ENCODE results near the gene PCYOX1L. TPM values are rescaled to one million over a fixed set of nuclear protein-coding genes. Genes with fewer than 3 reads are reported as not detected.
"Not testable (repeated sequence)": the region's sequence is repeated elsewhere in the genome, so short reads cannot be mapped to it uniquely, and the experiment has no call there.

The PCYOX1L gene
- total and polyA plus RNA-seq, 4 experiments from 2014 or later: 9.9 to 43.9 (median 28.0) TPM

DNA sequence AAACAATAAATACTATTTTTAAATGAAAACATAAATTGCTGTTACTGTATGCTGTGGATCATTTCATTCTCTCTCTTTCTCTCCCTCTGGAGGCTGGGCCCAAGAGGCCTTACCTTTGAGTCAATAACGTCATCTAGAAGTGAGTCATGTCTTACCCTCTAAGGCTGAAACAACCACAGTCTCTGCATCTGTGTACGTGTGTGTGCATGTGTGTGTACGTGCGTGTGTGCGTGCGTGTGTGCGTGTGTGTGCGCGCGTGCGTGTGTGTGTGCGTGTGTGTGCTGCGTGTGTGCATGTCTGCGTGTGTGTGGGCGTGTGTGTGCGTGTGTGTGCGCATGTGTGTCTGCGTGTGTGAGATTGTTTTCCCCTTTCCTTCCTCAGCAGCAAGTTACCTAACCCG is 34.9 kb downstream of the PCYOX1L start:
- Mint-ChIP-seq H3K9me3 (peaks cover 0 to 1% (median 0%) of the 10 kb centered on the region in 8 donors), H3K27me3 (no peaks in the 10 kb centered on the region), H3K4me3 (no peak overlapping the region), H3K4me1 (no peaks in the 10 kb centered on the region), H3K36me3 (no peaks in the 10 kb centered on the region), H3K27ac (no peak overlapping the region)
- Histone ChIP-seq H3K9me3 (ENCODE audit: control insufficient read depth in 1 of 2, low read length in 2 of 2) (no peaks in the 10 kb centered on the region), H3K4me1 (ENCODE audit: insufficient read depth, low read length) (no peaks in the 10 kb centered on the region), H3K4me3 (ENCODE audit: low read length in 2 of 2) (no peak overlapping the region), H3K27me3 (ENCODE audit: insufficient read depth, low read length) (no peaks in the 10 kb centered on the region), H3K27ac (ENCODE audit: low read depth, low read length) (no peak overlapping the region), H3K36me3 (ENCODE audit: insufficient read depth, low read length) (no peaks in the 10 kb centered on the region)
- intact Hi-C loops (cut with micrococcal nuclease): no loop called here
- ChIA-PET POLR2A (ENCODE audit: partially characterized antibody) (no interaction called here), CTCF (ENCODE audit: partially characterized antibody) (interaction anchor here (0.6 to 1.2 kb wide), 3 partner anchors 10 to 195 kb away, joined by 3 read pairs; no protein-coding TSS in a partner anchor)
- DNase-seq: no peak

DNA sequence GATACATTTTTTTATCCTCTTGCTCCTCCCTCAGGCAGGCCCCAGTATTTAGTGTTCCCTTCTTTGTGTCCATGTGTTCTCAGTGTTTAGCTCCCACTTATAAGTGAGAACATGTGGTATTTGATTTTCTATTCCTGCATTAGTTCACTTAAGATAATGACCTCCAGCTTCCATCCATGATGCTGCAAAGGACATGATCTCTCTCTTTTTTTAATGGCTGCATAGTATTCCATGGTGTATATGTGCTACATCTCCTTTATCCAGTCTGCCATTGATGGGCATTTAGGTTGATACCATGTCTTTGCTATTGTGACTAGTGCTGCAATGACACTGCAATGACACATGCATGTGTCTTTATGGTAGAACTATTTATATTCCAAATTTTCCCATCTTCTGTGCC is 37.1 kb downstream of the PCYOX1L start:
- H3K36me3 ChIP-seq (ENCODE audit: insufficient read depth, low read length); H3K9me3 ChIP-seq (ENCODE audit: control insufficient read depth in 1 of 2, low read length in 2 of 2); intact Hi-C loops (cut with micrococcal nuclease); POLR2A ChIA-PET (ENCODE audit: partially characterized antibody); H3K4me1 ChIP-seq (ENCODE audit: insufficient read depth, low read length); H3K4me3 ChIP-seq (ENCODE audit: low read length in 2 of 2); H3K4me1 Mint-ChIP-seq; H3K27ac Mint-ChIP-seq; H3K9me3 Mint-ChIP-seq; H3K27me3 ChIP-seq (ENCODE audit: insufficient read depth, low read length); DNase-seq; H3K27me3 Mint-ChIP-seq; H3K27ac ChIP-seq (ENCODE audit: low read depth, low read length); H3K36me3 Mint-ChIP-seq; H3K4me3 Mint-ChIP-seq: not testable (repeated sequence)
- CTCF ChIA-PET (ENCODE audit: partially characterized antibody): interaction anchor here (1.9 kb wide), 1 partner anchor 75 kb away, joined by 6 read pairs; no protein-coding TSS in a partner anchor

DNA sequence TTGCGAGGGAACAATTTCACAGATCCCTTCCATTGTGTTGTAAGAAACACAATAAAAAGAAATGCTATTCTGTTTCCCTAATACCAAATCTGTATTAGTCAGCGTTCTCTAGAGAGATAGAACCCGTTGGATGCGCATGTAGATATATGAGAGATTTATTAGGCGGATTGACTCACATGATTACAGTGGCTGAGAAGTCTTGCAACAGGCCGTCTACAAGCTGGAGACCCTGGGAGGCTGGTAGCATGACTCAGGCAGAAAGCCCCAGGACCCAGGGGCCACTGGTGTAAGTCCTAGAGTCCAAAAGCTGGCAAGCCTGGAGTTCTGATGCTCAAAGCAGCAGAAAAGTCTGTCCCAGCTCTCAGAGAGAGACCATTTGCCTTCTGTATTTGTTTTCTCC is 39.7 kb downstream of the PCYOX1L start:
- H3K27ac Mint-ChIP-seq: no peak overlapping the region
- intact Hi-C loops (cut with micrococcal nuclease): no loop called here
- peaks cover 0 to 3% (median 0%) of the 10 kb centered on the region in 8 donors for H3K9me3 Mint-ChIP-seq

DNA sequence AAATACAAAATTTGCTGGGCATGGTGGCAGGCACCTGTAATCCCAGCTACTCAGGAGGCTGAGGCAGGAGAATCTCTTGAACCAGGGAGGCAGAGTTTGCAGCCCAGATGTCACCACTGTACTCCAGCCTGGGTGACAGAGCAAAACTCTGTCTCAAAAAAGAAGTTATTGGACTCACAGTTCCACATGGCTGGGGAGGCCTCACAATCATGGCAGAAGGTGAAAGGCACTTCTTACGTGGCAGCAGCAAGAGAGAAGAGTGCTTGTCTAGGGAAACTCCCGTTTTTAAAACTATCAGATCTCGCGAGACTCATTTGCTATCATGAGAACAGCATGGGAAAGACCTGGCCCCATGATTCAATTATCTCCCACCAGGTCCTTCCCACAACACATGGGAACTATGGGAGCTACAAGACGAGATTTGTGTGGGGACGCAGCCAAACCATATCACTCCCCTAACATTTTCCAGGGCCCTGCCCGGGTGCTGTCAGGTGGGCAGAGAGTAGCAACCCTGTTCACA is 41.0 kb downstream of the PCYOX1L start:
- H3K4me3 ChIP-seq (ENCODE audit: low read length in 2 of 2); H3K27ac ChIP-seq (ENCODE audit: low read depth, low read length); H3K9me3 ChIP-seq (ENCODE audit: control insufficient read depth in 1 of 2, low read length in 2 of 2); H3K9me3 Mint-ChIP-seq; H3K27ac Mint-ChIP-seq; H3K4me1 Mint-ChIP-seq; H3K27me3 ChIP-seq (ENCODE audit: insufficient read depth, low read length); DNase-seq; CTCF ChIA-PET (ENCODE audit: partially characterized antibody); POLR2A ChIA-PET (ENCODE audit: partially characterized antibody); intact Hi-C loops (cut with micrococcal nuclease); H3K36me3 ChIP-seq (ENCODE audit: insufficient read depth, low read length); H3K4me1 ChIP-seq (ENCODE audit: insufficient read depth, low read length); H3K36me3 Mint-ChIP-seq; H3K27me3 Mint-ChIP-seq; H3K4me3 Mint-ChIP-seq: not testable (repeated sequence)

More for the DNA sequence above, 39.7 kb downstream of the PCYOX1L start:
- H3K27me3 Mint-ChIP-seq: peaks cover 4 to 6% of the 10 kb centered on the region in 2 donors
- no peaks in the 10 kb centered on the region for H3K4me1 Mint-ChIP-seq
- no peak overlapping the region for H3K4me3 Mint-ChIP-seq
- POLR2A ChIA-PET (ENCODE audit: partially characterized antibody): no interaction called here
- Histone ChIP-seq H3K9me3 (ENCODE audit: control insufficient read depth in 1 of 2, low read length in 2 of 2) (no peaks in the 10 kb centered on the region), H3K27me3 (ENCODE audit: insufficient read depth, low read length) (no peaks in the 10 kb centered on the region), H3K4me1 (ENCODE audit: insufficient read depth, low read length) (no peaks in the 10 kb centered on the region), H3K36me3 (ENCODE audit: insufficient read depth, low read length) (no peaks in the 10 kb centered on the region), H3K27ac (ENCODE audit: low read depth, low read length) (no peak overlapping the region), H3K4me3 (ENCODE audit: low read length in 2 of 2) (no peak overlapping the region)
- CTCF ChIA-PET (ENCODE audit: partially characterized antibody): no interaction called here
- no peak for DNase-seq
- no peaks in the 10 kb centered on the region for H3K36me3 Mint-ChIP-seq

DNA sequence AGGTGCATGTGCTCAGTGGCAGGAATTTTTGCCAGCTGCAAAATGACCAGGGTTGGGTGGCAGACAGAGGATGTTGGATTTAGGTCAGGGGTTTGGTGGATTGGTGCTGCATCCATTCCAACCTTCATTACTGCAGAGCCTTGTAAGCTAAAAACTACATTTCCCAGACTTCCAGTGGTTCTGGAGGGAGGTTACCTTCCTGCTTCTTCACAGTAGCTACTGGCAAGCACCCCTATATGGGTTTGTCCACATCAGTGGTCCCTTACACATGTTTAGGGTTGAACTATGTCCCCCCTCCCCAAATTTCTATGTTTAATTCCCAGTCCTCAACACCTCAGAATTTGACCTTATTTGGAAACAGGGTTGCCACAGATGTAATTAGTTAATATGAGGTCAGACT is 41.9 kb downstream of the PCYOX1L start:
- no peaks in the 10 kb centered on the region for H3K4me1 Mint-ChIP-seq
- peaks cover 6 to 7% of the 10 kb centered on the region in 2 donors for H3K27me3 Mint-ChIP-seq
- H3K27ac Mint-ChIP-seq: no peak overlapping the region
- H3K9me3 Mint-ChIP-seq: peaks cover 0 to 3% (median 0%) of the 10 kb centered on the region in 8 donors
- no peak overlapping the region for H3K4me3 Mint-ChIP-seq
- Histone ChIP-seq H3K9me3 (ENCODE audit: control insufficient read depth in 1 of 2, low read length in 2 of 2) (no peaks in the 10 kb centered on the region), H3K27ac (ENCODE audit: low read depth, low read length) (no peak overlapping the region), H3K4me1 (ENCODE audit: insufficient read depth, low read length) (no peaks in the 10 kb centered on the region), H3K27me3 (ENCODE audit: insufficient read depth, low read length) (no peaks in the 10 kb centered on the region), H3K4me3 (ENCODE audit: low read length in 2 of 2) (no peak overlapping the region), H3K36me3 (ENCODE audit: insufficient read depth, low read length) (no peaks in the 10 kb centered on the region)
- no peaks in the 10 kb centered on the region for H3K36me3 Mint-ChIP-seq
- DNase-seq: no peak
- intact Hi-C loops (cut with micrococcal nuclease): no loop called here
- ChIA-PET CTCF (ENCODE audit: partially characterized antibody) (interaction anchor here (1.8 kb wide), 1 partner anchor 18 kb away, joined by 8 read pairs; no protein-coding TSS in a partner anchor), POLR2A (ENCODE audit: partially characterized antibody) (no interaction called here)

DNA sequence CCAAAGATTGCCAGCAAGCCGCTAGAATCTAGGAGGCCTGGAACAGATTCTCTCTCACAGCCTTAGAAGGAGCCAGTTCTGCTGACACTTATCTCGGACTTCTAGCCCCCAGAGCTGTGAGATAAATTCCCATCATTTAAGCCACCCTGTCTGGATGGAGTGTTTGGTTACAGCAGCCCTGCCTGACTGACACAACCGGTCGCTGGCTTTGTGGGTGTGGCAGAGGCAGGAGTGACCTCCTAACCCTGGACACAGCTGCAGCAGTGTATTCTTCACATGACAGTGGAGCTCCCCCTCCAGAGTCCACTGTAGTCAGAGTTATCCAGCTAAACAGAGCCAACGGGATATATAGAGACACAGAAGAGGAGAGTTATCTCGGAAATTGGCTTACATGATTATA is 42.5 kb downstream of the PCYOX1L start:
- H3K4me1 ChIP-seq (ENCODE audit: insufficient read depth, low read length): no peaks in the 10 kb centered on the region
- CTCF ChIA-PET (ENCODE audit: partially characterized antibody): interaction anchor here (1.1 to 1.8 kb wide), 3 partner anchors 18 to 34 kb away, joined by 3 to 8 read pairs (median 5); no protein-coding TSS in a partner anchor
- no peak overlapping the region for H3K4me3 Mint-ChIP-seq
- H3K36me3 Mint-ChIP-seq: no peaks in the 10 kb centered on the region
- H3K27me3 Mint-ChIP-seq: peaks cover 6 to 7% of the 10 kb centered on the region in 2 donors
- no peak overlapping the region for H3K27ac Mint-ChIP-seq
- DNase-seq: no peak
- POLR2A ChIA-PET (ENCODE audit: partially characterized antibody): no interaction called here
- no peaks in the 10 kb centered on the region for H3K9me3 ChIP-seq (ENCODE audit: control insufficient read depth in 1 of 2, low read length in 2 of 2)
- no peaks in the 10 kb centered on the region for H3K4me1 Mint-ChIP-seq
- no peaks in the 10 kb centered on the region for H3K27me3 ChIP-seq (ENCODE audit: insufficient read depth, low read length)
- no peaks in the 10 kb centered on the region for H3K36me3 ChIP-seq (ENCODE audit: insufficient read depth, low read length)
- H3K9me3 Mint-ChIP-seq: peaks cover 0 to 3% (median 0%) of the 10 kb centered on the region in 8 donors
- H3K4me3 ChIP-seq (ENCODE audit: low read length in 2 of 2): no peak overlapping the region
- intact Hi-C loops (cut with micrococcal nuclease): no loop called here
- no peak overlapping the region for H3K27ac ChIP-seq (ENCODE audit: low read depth, low read length)

DNA sequence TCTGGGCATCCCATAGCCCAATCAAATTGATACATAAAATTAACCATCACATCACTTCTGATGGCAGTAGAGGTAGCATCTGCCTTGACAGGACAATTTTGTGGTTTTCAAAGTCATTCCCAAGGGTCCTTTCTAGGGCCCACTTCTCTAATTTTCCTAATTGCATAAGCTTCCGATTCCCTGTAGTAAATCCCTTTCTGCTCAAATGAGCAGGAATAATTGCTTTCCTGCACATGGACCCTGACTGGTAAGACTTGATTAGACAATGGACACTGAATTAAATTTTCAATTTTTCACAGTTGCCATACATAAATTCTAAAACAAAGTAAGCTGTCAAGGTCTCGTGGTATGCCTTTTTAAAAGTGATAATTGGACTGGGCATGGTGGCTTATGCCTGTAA is 43.2 kb downstream of the PCYOX1L start:
- Mint-ChIP-seq H3K4me3 (no peak overlapping the region), H3K9me3 (peaks cover 0 to 3% (median 0%) of the 10 kb centered on the region in 8 donors), H3K4me1 (no peaks in the 10 kb centered on the region), H3K36me3 (no peaks in the 10 kb centered on the region), H3K27ac (no peak overlapping the region), H3K27me3 (peaks cover 6 to 7% of the 10 kb centered on the region in 2 donors)
- no peak for DNase-seq
- Histone ChIP-seq H3K4me3 (ENCODE audit: low read length in 2 of 2) (no peak overlapping the region), H3K27me3 (ENCODE audit: insufficient read depth, low read length) (no peaks in the 10 kb centered on the region), H3K4me1 (ENCODE audit: insufficient read depth, low read length) (no peaks in the 10 kb centered on the region), H3K9me3 (ENCODE audit: control insufficient read depth in 1 of 2, low read length in 2 of 2) (no peaks in the 10 kb centered on the region), H3K36me3 (ENCODE audit: insufficient read depth, low read length) (no peaks in the 10 kb centered on the region), H3K27ac (ENCODE audit: low read depth, low read length) (no peak overlapping the region)
- intact Hi-C loops (cut with micrococcal nuclease): no loop called here
- CTCF ChIA-PET (ENCODE audit: partially characterized antibody): interaction anchor here (1.1 to 1.8 kb wide), 3 partner anchors 19 to 33 kb away, joined by 3 to 8 read pairs (median 5); no protein-coding TSS in a partner anchor
- POLR2A ChIA-PET (ENCODE audit: partially characterized antibody): no interaction called here
